ENCODE measurements around the gene HSPB7.
"Not testable (repeated sequence)": the region's sequence is repeated elsewhere in the genome, so short reads cannot be mapped to it uniquely, and the experiment has no call there.

- not testable (repeated sequence) for TF ChIP-seq POLR2A (IDR thresholded peaks at IDR 0.05; ENCODE audit: low read depth, low read length); POLR2AphosphoS5 (IDR thresholded peaks at IDR 0.05; ENCODE audit: low read depth, low read length); POU2F2 (IDR thresholded peaks at IDR 0.05; ENCODE audit: low read depth, low read length); TAF1 (IDR thresholded peaks at IDR 0.05; ENCODE audit: low read depth, low read length); PAX5 (IDR thresholded peaks at IDR 0.05; ENCODE audit: insufficient read depth, low read length, severe bottlenecking); SPI1 (IDR thresholded peaks at IDR 0.05; ENCODE audit: low read depth, low read length)
These were observed 22.0 kb upstream of the HSPB7 start for GRCh38 chr1:16039871-16040270.

All from GM12891 (cell line).